ENCODE measurements around the gene ZNF35. TPM values are rescaled to one million over a fixed set of nuclear protein-coding genes. Genes with fewer than 3 reads are reported as not detected.

ZNF35 gene
- polyA plus RNA-seq, 2 of the 4 experiments (the other 2 are of a cell fraction): 4.1 to 5.0 TPM

- Histone ChIP-seq H3K27ac (no peak overlapping the region), H3K4me2 (no peak overlapping the region), H3K9me3 (peaks cover 79% of the 10 kb centered on the region), H3K4me3 (no peak overlapping the region), H3K4me1 (no peaks in the 10 kb centered on the region)
- FAIRE-seq: no peak
- ChIA-PET CTCF (no interaction called here), POLR2A (no interaction called here)
- no peak for ATAC-seq
- 86% methylated on average over 4 of the region's 4 CpGs for WGBS (ENCODE audit: missing lambda C conversion rate)
- DNase-seq (ENCODE audit: low read depth in 1 of 2, low spot score in 1 of 2): no peak
- no peak for TF ChIP-seq CBX2 (IDR thresholded peaks at IDR 0.05; ENCODE audit: borderline replicate concordance, low read depth)
- TF ChIP-seq RNF2 (IDR thresholded peaks at IDR 0.05; ENCODE audit: borderline replicate concordance, low read depth): no peak
- no peak for TF ChIP-seq EHF (CRISPR knock-in tag; IDR thresholded peaks at IDR 0.05)
- TF ChIP-seq ZSCAN20 (CRISPR knock-in tag; IDR thresholded peaks at IDR 0.05): no peak
- no peak for TF ChIP-seq POLR2A (IDR thresholded peaks at IDR 0.05; ENCODE audit: low read length)
- TF ChIP-seq ZFP36 (IDR thresholded peaks at IDR 0.05; ENCODE audit: borderline replicate concordance, partially characterized antibody): no peak
- no peak for TF ChIP-seq RCOR1 (IDR thresholded peaks at IDR 0.05; ENCODE audit: low read depth, low read length)
- no peak for TF ChIP-seq KDM5A (IDR thresholded peaks at IDR 0.05)
- no peak for TF ChIP-seq ATOH8 (CRISPR knock-in tag; IDR thresholded peaks at IDR 0.05; ENCODE audit: low read depth)
- TF ChIP-seq, protein P1, sequence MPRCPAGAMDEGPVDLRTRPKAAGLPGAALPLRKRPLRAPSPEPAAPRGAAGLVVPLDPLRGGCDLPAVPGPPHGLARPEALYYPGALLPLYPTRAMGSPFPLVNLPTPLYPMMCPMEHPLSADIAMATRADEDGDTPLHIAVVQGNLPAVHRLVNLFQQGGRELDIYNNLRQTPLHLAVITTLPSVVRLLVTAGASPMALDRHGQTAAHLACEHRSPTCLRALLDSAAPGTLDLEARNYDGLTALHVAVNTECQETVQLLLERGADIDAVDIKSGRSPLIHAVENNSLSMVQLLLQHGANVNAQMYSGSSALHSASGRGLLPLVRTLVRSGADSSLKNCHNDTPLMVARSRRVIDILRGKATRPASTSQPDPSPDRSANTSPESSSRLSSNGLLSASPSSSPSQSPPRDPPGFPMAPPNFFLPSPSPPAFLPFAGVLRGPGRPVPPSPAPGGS (IDR thresholded peaks at IDR 0.05): no peak
- TF ChIP-seq MAFK (IDR thresholded peaks at IDR 0.05; ENCODE audit: partially characterized antibody): no peak
- no peak for TF ChIP-seq HOXB5 (CRISPR knock-in tag; IDR thresholded peaks at IDR 0.05)
- no peak for TF ChIP-seq POLR2AphosphoS2 (conservative IDR thresholded peaks at IDR 0.05; ENCODE audit: low read length)
- no peak for TF ChIP-seq CBX8 (IDR thresholded peaks at IDR 0.05)
- no peak for TF ChIP-seq BHLHE40 (IDR thresholded peaks at IDR 0.05; ENCODE audit: low read depth, low read length)
- TF ChIP-seq MYC (IDR thresholded peaks at IDR 0.05; ENCODE audit: borderline replicate concordance, low read length): no peak
- TF ChIP-seq JUNB (IDR thresholded peaks at IDR 0.05): no peak
- TF ChIP-seq CEBPB (IDR thresholded peaks at IDR 0.05): no peak
Measured at GRCh38 chr3:44643024-44643423, 5.5 kb upstream of the ZNF35 start.

GRCh38 chr3:44647771-44648170 is 761 bp upstream of the ZNF35 start:
- ChIA-PET POLR2A (interaction anchor here (0.6 to 1.2 kb wide), 3 partner anchors 22 to 137 kb away, joined by 3 to 8 read pairs (median 6); partner anchors contain the start of genes ZNF197 and ZNF502), CTCF (no interaction called here)
- TF ChIP-seq RNF2 (IDR thresholded peaks at IDR 0.05; ENCODE audit: borderline replicate concordance, low read depth) (no peak), ESRRA (IDR thresholded peaks at IDR 0.05; ENCODE audit: borderline replicate concordance, low read length) (no peak), E2F6 (IDR thresholded peaks at IDR 0.05; ENCODE audit: borderline replicate concordance, low read depth) (no peak), RAD21 (conservative IDR thresholded peaks at IDR 0.05 in 1 of 2, IDR thresholded peaks at IDR 0.05 in 1 of 2) (no peak), CHD4 (IDR thresholded peaks at IDR 0.05; ENCODE audit: borderline replicate concordance) (no peak), FOSL2 (IDR thresholded peaks at IDR 0.05) (no peak), FOSL2 (CRISPR knock-in tag; IDR thresholded peaks at IDR 0.05) (no peak), TP53 (CRISPR knock-in tag; IDR thresholded peaks at IDR 0.05) (no peak), JUNB (IDR thresholded peaks at IDR 0.05) (no peak), HDAC2 (IDR thresholded peaks at IDR 0.05) (no peak), CBX8 (IDR thresholded peaks at IDR 0.05) (no peak), GATA3 (IDR thresholded peaks at IDR 0.05; ENCODE audit: borderline replicate concordance) (no peak), HEYL (CRISPR knock-in tag; IDR thresholded peaks at IDR 0.05) (no peak), ATOH8 (CRISPR knock-in tag; IDR thresholded peaks at IDR 0.05; ENCODE audit: low read depth) (no peak)
- Histone ChIP-seq H3K4me3 (no peak overlapping the region; the same call in 2 of the 3 replicates), H3K9me3 (peaks cover 61% of the 10 kb centered on the region), H3K4me1 (no peaks in the 10 kb centered on the region), H3K27ac (no peak overlapping the region), H3K4me2 (peak overlapping the region; percentile 72; the same call in 1 of the 3 replicates)
- ATAC-seq (no peak), DNase-seq (ENCODE audit: low read depth in 1 of 2, low spot score in 1 of 2) (no peak), FAIRE-seq (no peak)
- 93% methylated on average over 1 of the region's 1 CpG for WGBS (ENCODE audit: missing lambda C conversion rate)

All from A549 (cell line).